ENCODE data around the gene SULT1C2. TPM values are rescaled to one million over a fixed set of nuclear protein-coding genes. Genes with fewer than 3 reads are reported as not detected.
"Not testable (repeated sequence)": the region's sequence is repeated elsewhere in the genome, so short reads cannot be mapped to it uniquely, and the experiment has no call there.

SULT1C2 gene
- total and polyA plus RNA-seq, 4 donors, result 1.7 to 20.5 (median 3.7) TPM

DNA sequence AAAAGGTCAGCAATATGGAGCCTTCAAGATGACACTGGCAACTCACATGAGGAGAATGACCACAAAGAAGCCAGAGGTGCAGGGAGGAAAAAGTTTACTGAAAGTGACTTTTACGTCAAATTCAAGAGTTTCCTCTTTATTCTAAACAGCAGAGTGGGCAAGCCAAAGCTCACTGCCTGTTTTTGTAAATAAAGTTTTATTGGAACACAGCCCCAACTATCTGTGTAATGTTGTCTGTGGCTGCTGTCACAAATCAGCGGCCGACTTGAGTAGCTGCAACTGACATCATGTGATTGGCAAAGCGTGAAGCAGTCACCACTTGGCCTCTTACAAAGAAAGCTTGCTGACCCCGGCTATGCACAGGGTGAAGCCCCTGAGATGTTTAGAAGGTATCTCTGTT lies 9.2 kb upstream of the SULT1C2 start:
- no peak for ATAC-seq (ENCODE audit: insufficient read depth, low FRiP score)
- no peak for DNase-seq
- Histone ChIP-seq H3K9me3 (ENCODE audit: control insufficient read depth in 4 of 4, insufficient read depth in 3 of 4, low read length in 3 of 4) (no peaks in the 10 kb centered on the region), H3K9ac (ENCODE audit: insufficient read depth in 1 of 2, low read length in 2 of 2) (no peak overlapping the region), H3K4me1 (ENCODE audit: control insufficient read depth in 5 of 5, insufficient read depth in 5 of 5, low read length in 5 of 5) (no peaks in the 10 kb centered on the region), H3K36me3 (ENCODE audit: control insufficient read depth in 4 of 4, insufficient read depth in 4 of 4, low read length in 4 of 4) (no peaks in the 10 kb centered on the region), H3K27ac (ENCODE audit: low read depth in 1 of 2, low read length in 1 of 2) (no peak overlapping the region), H3K4me3 (no peak overlapping the region), H3K27me3 (ENCODE audit: control insufficient read depth in 3 of 3, insufficient read depth in 3 of 3, low read length in 2 of 3) (no peaks in the 10 kb centered on the region)
- TF ChIP-seq CTCF (IDR thresholded peaks at IDR 0.05; ENCODE audit: control extremely low read depth, extremely low read depth), result no peak
- WGBS, 2 donors, result 82 to 87% methylated on average over 5 of the region's 5 CpGs

DNA sequence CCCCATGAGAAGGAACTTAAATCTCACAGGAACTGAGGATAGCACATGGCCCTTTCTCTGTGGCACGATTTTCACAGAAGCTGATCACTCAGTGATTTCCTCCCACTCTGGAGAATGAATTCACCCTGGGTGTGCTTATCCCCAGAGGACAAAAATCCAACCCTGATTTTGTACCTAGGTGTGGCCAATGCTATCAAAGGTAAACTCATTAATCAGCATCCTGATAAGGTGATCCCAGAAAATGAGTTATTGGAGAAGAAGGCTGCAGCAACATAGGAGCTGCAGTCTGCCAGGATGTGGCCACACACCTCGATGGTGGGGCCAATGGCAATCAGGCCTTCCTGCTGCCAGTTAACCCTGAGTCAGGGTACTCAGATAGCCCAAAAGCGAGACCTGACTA lies 8.2 kb upstream of the SULT1C2 start:
- Histone ChIP-seq H3K36me3 (ENCODE audit: control insufficient read depth in 4 of 4, insufficient read depth in 4 of 4, low read length in 4 of 4) (no peaks in the 10 kb centered on the region), H3K27me3 (ENCODE audit: control insufficient read depth in 3 of 3, insufficient read depth in 3 of 3, low read length in 2 of 3) (no peaks in the 10 kb centered on the region), H3K4me3 (no peak overlapping the region), H3K9me3 (ENCODE audit: control insufficient read depth in 4 of 4, insufficient read depth in 3 of 4, low read length in 3 of 4) (no peaks in the 10 kb centered on the region), H3K4me1 (ENCODE audit: control insufficient read depth in 5 of 5, insufficient read depth in 5 of 5, low read length in 5 of 5) (no peaks in the 10 kb centered on the region), H3K27ac (ENCODE audit: low read depth in 1 of 2, low read length in 1 of 2) (no peak overlapping the region), H3K9ac (ENCODE audit: insufficient read depth in 1 of 2, low read length in 2 of 2) (no peak overlapping the region)
- TF ChIP-seq CTCF (IDR thresholded peaks at IDR 0.05; ENCODE audit: control extremely low read depth, extremely low read depth), result no peak
- ATAC-seq (ENCODE audit: insufficient read depth, low FRiP score) (no peak), DNase-seq (no peak)
- WGBS, 2 donors, result 61 to 66% methylated on average over 3 of the region's 3 CpGs

GRCh38 chr2:108284566-108284965 lies 4.1 kb upstream of the SULT1C2 start:
- not testable (repeated sequence) for H3K4me1 ChIP-seq (ENCODE audit: control insufficient read depth in 5 of 5, insufficient read depth in 5 of 5, low read length in 5 of 5); H3K4me3 ChIP-seq; H3K9me3 ChIP-seq (ENCODE audit: control insufficient read depth in 4 of 4, insufficient read depth in 3 of 4, low read length in 3 of 4); DNase-seq; ATAC-seq (ENCODE audit: insufficient read depth, low FRiP score); H3K9ac ChIP-seq (ENCODE audit: insufficient read depth in 1 of 2, low read length in 2 of 2); H3K36me3 ChIP-seq (ENCODE audit: control insufficient read depth in 4 of 4, insufficient read depth in 4 of 4, low read length in 4 of 4); H3K27me3 ChIP-seq (ENCODE audit: control insufficient read depth in 3 of 3, insufficient read depth in 3 of 3, low read length in 2 of 3); H3K27ac ChIP-seq (ENCODE audit: low read depth in 1 of 2, low read length in 1 of 2)
- WGBS, 2 donors, result 95% methylated on average over 7 of the region's 7 CpGs

- no peak for DNase-seq
- no peak overlapping the region for H3K9ac ChIP-seq (ENCODE audit: insufficient read depth in 1 of 2, low read length in 2 of 2)
- no peak for TF ChIP-seq CTCF (IDR thresholded peaks at IDR 0.05; ENCODE audit: control extremely low read depth, extremely low read depth)
- H3K27me3 ChIP-seq (ENCODE audit: control insufficient read depth in 3 of 3, insufficient read depth in 3 of 3, low read length in 2 of 3), result no peaks in the 10 kb centered on the region
- 95 to 98% methylated on average over 5 of the region's 5 CpGs for WGBS, 2 donors
- no peak for ATAC-seq (ENCODE audit: insufficient read depth, low FRiP score)
- no peaks in the 10 kb centered on the region for H3K36me3 ChIP-seq (ENCODE audit: control insufficient read depth in 4 of 4, insufficient read depth in 4 of 4, low read length in 4 of 4)
- no peak overlapping the region for H3K4me3 ChIP-seq
- no peaks in the 10 kb centered on the region for H3K9me3 ChIP-seq (ENCODE audit: control insufficient read depth in 4 of 4, insufficient read depth in 3 of 4, low read length in 3 of 4)
- H3K4me1 ChIP-seq (ENCODE audit: control insufficient read depth in 5 of 5, insufficient read depth in 5 of 5, low read length in 5 of 5), result peaks cover 0 to 3% (median 0%) of the 10 kb centered on the region in 5 donors
- no peak overlapping the region for H3K27ac ChIP-seq (ENCODE audit: low read depth in 1 of 2, low read length in 1 of 2)
These were observed 3.1 kb upstream of the SULT1C2 start for GRCh38 chr2:108285616-108286015.

Measured in lung (tissue), 12 donors.